Calu3 (cell line): ENCODE measurements around the gene NOL9. TPM values are rescaled to one million over a fixed set of nuclear protein-coding genes. Genes with fewer than 3 reads are reported as not detected.
A peak's percentile ranks its signal among the peaks of the same experiment; 100 is the strongest.
"Not testable (repeated sequence)": the region's sequence is repeated elsewhere in the genome, so short reads cannot be mapped to it uniquely, and the experiment has no call there.

Experiments used
- BruUV-seq: library from RNA; stranded (reverse); fragments of 400-500 nt; replicated peaks from 2 replicates; lab custom pipeline; 2021; lab: Mats Ljungman, UMichigan
- CTCF ChIA-PET: fragments of 300-600 bp; sonication (Branson Sonifier 250); formaldehyde crosslinking; loops from one replicate; lab custom pipeline; 2022; ENCODE audit warnings: antibody characterized with exemption; lab: Charles Lee
- DNase-seq: peaks from one replicate; pipeline ENCODE4 v3.0.0; 2022
- H3K27ac Mint-ChIP-seq: one replicate; pipeline ENCODE4 v1.8.0; 2022; ENCODE audit warnings: mixed read lengths; ENCODE audit not compliant: unreplicated experiment
- H3K27me3 Mint-ChIP-seq: one replicate; pipeline ENCODE4 v1.8.0; 2022; ENCODE audit warnings: mixed read lengths; ENCODE audit not compliant: unreplicated experiment
- H3K36me3 Mint-ChIP-seq: one replicate; pipeline ENCODE4 v1.8.0; 2022; ENCODE audit warnings: mild to moderate bottlenecking, moderate library complexity, mixed read lengths; ENCODE audit not compliant: insufficient read depth, unreplicated experiment
- H3K4me1 Mint-ChIP-seq: one replicate; pipeline ENCODE4 v1.8.0; 2022; ENCODE audit warnings: mild to moderate bottlenecking, low read depth, mixed read lengths; ENCODE audit not compliant: unreplicated experiment
- H3K4me3 Mint-ChIP-seq: one replicate; pipeline ENCODE4 v1.8.0; 2022; ENCODE audit warnings: mild to moderate bottlenecking, low read depth, moderate library complexity, mixed read lengths; ENCODE audit not compliant: unreplicated experiment
- H3K9me3 Mint-ChIP-seq: one replicate; pipeline ENCODE4 v1.8.0; 2022; ENCODE audit warnings: low read depth, mixed read lengths; ENCODE audit not compliant: unreplicated experiment
- CTCF ChIP-seq: fragments of 200-600 bp; IDR thresholded peaks from one replicate; pipeline ENCODE4 v1.8.0; 2022; ENCODE audit warnings: antibody characterized with exemption; ENCODE audit not compliant: unreplicated experiment
- intact Hi-C: fragments of 100-400 bp; cut with micrococcal nuclease; formaldehyde crosslinking; loops from one replicate; pipeline ENCODE4 v1.10.0; 2022; ENCODE audit not compliant: unreplicated experiment
- total RNA-seq: library from RNA; stranded (reverse); gene quantifications from 2 replicates; pipeline ENCODE4 v1.2.3, GENCODE V29; 2022

Gene NOL9
- total RNA-seq, 1 experiment from 2014 or later = 30.4 TPM

- CTCF ChIA-PET = no interaction called here
- Mint-ChIP-seq H3K9me3 (no peaks in the 10 kb centered on the region), H3K4me3 (peak overlapping the region; percentile 28), H3K27me3 (peaks cover 63% of the 10 kb centered on the region), H3K4me1 (peaks cover 7% of the 10 kb centered on the region), H3K36me3 (peaks cover 5% of the 10 kb centered on the region), H3K27ac (no peak overlapping the region)
- TF ChIP-seq CTCF = no peak
- BruUV-seq = no TSS peak
- intact Hi-C loops = no loop called here
- DNase-seq = no peak
These were observed 58.0 kb downstream of the NOL9 start for GRCh38 chr1:6496365-6496721.

DNA sequence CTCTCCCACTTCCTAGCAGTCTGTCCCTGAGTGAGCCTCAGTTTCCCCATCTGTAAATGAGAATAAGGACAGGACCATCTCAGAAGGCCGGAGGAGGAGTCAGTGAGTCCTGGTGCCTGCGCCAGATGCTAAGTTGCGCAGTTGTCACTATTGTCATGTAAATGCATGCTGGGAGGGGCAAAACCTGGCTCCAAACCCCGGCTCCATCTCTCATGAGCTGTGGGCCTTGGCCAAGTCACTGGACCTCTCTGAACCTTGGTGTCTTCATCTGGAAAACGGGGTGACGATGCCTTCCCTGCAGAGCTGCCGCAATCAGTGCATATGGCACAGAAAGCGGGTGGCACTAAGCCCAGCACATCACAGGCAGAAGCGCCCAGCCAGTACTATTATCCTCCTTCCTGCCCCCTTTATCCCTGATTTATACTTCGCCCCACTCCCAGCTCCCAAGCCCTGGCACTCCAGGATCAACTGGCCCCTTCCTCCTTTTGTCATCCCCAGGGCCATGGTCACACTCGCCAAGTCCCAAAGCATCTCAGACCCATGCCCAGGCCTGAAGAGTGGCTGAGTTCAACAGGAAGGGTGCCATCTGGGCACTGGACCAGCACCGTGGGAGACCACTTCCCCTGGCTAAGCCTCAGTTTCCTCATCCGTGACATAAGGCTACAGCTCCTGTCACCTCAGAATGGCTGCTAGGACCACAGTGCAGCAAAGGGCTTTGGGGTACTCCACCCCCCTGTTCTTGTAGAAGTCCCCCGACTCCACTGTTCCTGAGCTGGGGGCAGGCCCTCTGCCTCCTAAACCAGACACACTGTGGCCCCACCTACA lies 58.6 kb downstream of the NOL9 start:
- Mint-ChIP-seq H3K4me3 (no peak overlapping the region), H3K27me3 (peaks cover 62% of the 10 kb centered on the region), H3K4me1 (peaks cover 10% of the 10 kb centered on the region), H3K27ac (no peak overlapping the region), H3K9me3 (no peaks in the 10 kb centered on the region), H3K36me3 (peaks cover 5% of the 10 kb centered on the region)
- DNase-seq = no peak
- TF ChIP-seq CTCF = no peak
- BruUV-seq = no TSS peak
- CTCF ChIA-PET = no interaction called here
- intact Hi-C loops = no loop called here

DNA sequence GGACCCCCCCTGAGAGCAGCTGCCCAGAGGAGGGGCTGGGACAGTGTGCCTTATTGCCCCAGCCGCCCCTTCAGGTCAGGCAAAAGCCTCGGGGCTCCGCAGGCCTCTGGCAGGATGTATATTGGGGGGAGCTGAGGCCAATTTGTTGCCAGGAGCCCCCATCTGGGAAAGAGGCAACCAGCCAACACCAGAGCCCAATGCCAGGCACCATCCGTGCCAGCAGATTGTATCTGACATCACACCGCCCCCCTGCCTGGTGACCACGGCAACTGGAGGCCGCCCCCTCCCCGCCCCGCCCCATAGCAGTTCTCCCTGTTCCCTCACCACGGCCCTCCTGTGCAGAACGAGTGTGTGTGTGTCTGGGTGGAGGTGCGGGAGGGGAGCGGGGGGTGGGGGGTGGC lies 59.3 kb downstream of the NOL9 start:
- BruUV-seq = no TSS peak
- no peak overlapping the region for H3K4me3 Mint-ChIP-seq
- no peaks in the 10 kb centered on the region for H3K9me3 Mint-ChIP-seq
- CTCF ChIA-PET = no interaction called here
- H3K4me1 Mint-ChIP-seq = peaks cover 10% of the 10 kb centered on the region
- TF ChIP-seq CTCF = no peak
- intact Hi-C loops = no loop called here
- peaks cover 8% of the 10 kb centered on the region for H3K36me3 Mint-ChIP-seq
- DNase-seq = no peak
- H3K27ac Mint-ChIP-seq = no peak overlapping the region
- H3K27me3 Mint-ChIP-seq = peaks cover 58% of the 10 kb centered on the region

- H3K9me3 Mint-ChIP-seq = no peaks in the 10 kb centered on the region
- H3K27ac Mint-ChIP-seq = peak overlapping the region; percentile 17
- no peak for DNase-seq
- H3K4me1 Mint-ChIP-seq = peaks cover 10% of the 10 kb centered on the region
- no peak for TF ChIP-seq CTCF
- peaks cover 54% of the 10 kb centered on the region for H3K27me3 Mint-ChIP-seq
- CTCF ChIA-PET = no interaction called here
- H3K36me3 Mint-ChIP-seq = peaks cover 11% of the 10 kb centered on the region
- no peak overlapping the region for H3K4me3 Mint-ChIP-seq
- BruUV-seq = no TSS peak
- intact Hi-C loops = no loop called here
These were observed 59.7 kb downstream of the NOL9 start for GRCh38 chr1:6494627-6495026.

- H3K27ac Mint-ChIP-seq, DNase-seq, BruUV-seq, H3K4me1 Mint-ChIP-seq, H3K4me3 Mint-ChIP-seq, CTCF ChIA-PET, intact Hi-C loops, H3K9me3 Mint-ChIP-seq: not testable (repeated sequence)
- Mint-ChIP-seq H3K36me3 (peaks cover 11% of the 10 kb centered on the region), H3K27me3 (peaks cover 46% of the 10 kb centered on the region)
These were observed 60.5 kb downstream of the NOL9 start for GRCh38 chr1:6493834-6494223.
